ENCODE data around the gene THAP11. TPM values are rescaled to one million over a fixed set of nuclear protein-coding genes. Genes with fewer than 3 reads are reported as not detected.

Gene THAP11
- total and polyA plus RNA-seq, 12 donors: 6.0 to 41.3 (median 25.5) TPM

DNA sequence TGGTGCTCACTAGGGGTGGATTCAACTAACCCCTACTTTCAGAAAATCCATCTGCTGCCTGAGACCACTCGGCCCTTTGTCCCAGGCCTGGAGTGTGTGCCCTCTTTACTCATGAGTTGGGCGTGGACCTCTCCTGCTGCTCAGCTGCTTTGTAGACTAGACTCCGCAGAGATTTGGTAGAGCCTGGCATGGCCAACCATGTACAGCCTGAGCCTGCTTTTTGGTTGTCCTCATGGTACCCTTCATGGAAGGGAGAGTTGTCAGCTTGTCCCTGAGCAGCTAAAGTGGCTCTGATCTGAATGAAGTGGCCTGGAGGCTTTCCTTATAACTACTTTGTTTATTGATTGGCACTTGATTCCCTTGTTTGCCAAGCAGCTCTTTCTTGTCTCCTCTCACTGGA is 32.3 kb downstream of the THAP11 start:
- H3K27ac ChIP-seq: peak overlapping the region in 1 of 10 donors; percentile 90
- TF ChIP-seq, protein P1, sequence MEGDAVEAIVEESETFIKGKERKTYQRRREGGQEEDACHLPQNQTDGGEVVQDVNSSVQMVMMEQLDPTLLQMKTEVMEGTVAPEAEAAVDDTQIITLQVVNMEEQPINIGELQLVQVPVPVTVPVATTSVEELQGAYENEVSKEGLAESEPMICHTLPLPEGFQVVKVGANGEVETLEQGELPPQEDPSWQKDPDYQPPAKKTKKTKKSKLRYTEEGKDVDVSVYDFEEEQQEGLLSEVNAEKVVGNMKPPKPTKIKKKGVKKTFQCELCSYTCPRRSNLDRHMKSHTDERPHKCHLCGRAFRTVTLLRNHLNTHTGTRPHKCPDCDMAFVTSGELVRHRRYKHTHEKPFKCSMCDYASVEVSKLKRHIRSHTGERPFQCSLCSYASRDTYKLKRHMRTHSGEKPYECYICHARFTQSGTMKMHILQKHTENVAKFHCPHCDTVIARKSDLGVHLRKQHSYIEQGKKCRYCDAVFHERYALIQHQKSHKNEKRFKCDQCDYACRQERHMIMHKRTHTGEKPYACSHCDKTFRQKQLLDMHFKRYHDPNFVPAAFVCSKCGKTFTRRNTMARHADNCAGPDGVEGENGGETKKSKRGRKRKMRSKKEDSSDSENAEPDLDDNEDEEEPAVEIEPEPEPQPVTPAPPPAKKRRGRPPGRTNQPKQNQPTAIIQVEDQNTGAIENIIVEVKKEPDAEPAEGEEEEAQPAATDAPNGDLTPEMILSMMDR (IDR thresholded peaks at IDR 0.05): no peak
- H3K9me3 ChIP-seq: no peaks in the 10 kb centered on the region
- H3K36me3 ChIP-seq: peaks cover 6 to 68% (median 50%) of the 10 kb centered on the region in 9 donors
- H3K4me3 ChIP-seq: peak overlapping the region in 7 of 10 donors; percentile 89 to 98 (median 97)
- WGBS, 2 donors: 67 to 82% methylated on average over 3 of the region's 3 CpGs
- DNase-seq: no peak
- no peaks in the 10 kb centered on the region for H3K27me3 ChIP-seq
- peaks cover 17 to 41% (median 31%) of the 10 kb centered on the region in 9 donors for H3K4me1 ChIP-seq
- no peak for ATAC-seq
- intact Hi-C loops (cut with DNase I): no loop called here

DNA sequence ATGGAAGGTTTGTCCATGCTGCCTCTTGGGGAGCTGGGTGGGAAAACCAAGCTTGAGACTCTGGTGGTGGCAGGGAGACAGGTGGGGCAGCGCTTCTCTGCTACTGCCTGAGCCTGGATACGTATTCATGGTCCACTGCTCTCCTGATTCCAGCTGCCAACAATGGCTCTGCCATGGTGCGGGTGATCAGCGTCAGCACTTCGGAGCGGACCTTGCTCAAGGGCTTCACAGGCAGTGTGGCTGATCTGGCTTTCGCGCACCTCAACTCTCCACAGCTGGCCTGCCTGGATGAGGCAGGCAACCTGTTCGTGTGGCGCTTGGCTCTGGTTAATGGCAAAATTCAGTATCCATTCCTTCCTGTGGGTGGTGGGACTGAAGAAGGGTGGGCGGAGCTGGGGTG is 34.9 kb downstream of the THAP11 start:
- DNase-seq (no peak), ATAC-seq (no peak)
- TF ChIP-seq, protein P1 (IDR thresholded peaks at IDR 0.05): no peak
- no peaks in the 10 kb centered on the region for H3K9me3 ChIP-seq
- H3K4me1 ChIP-seq: peaks cover 24 to 61% (median 34%) of the 10 kb centered on the region in 9 donors
- no peak overlapping the region for H3K4me3 ChIP-seq
- no peaks in the 10 kb centered on the region for H3K27me3 ChIP-seq
- WGBS, 2 donors: 93 to 96% methylated on average over 11 of the region's 11 CpGs
- no peak overlapping the region for H3K27ac ChIP-seq
- H3K36me3 ChIP-seq: peaks cover 6 to 69% (median 56%) of the 10 kb centered on the region in 9 donors
- intact Hi-C loops (cut with DNase I): loop anchor here in 1 of 10 donors (5.0 kb wide), 1 partner anchor 35 kb away; the partner anchor contains the start of gene THAP11

DNA sequence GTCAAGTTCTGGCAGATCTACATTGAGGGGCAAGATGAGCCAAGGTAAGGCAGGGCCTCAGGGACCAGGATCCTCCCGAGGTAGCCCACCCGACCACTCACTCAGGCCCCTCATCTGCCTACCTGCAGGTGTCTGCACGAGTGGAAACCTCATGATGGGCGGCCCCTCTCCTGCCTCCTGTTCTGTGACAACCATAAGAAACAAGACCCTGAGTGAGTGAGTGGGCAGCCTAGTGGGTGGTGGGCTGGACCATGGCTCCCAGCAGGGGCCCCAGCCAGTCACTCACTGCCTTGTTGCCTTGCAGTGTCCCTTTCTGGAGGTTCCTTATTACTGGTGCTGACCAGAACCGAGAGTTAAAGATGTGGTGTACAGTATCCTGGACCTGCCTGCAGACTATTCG is 36.1 kb downstream of the THAP11 start:
- Histone ChIP-seq H3K27me3 (no peaks in the 10 kb centered on the region), H3K4me1 (peaks cover 29 to 67% (median 38%) of the 10 kb centered on the region in 9 donors), H3K36me3 (peaks cover 6 to 80% (median 67%) of the 10 kb centered on the region in 9 donors), H3K9me3 (no peaks in the 10 kb centered on the region), H3K4me3 (no peak overlapping the region), H3K27ac (no peak overlapping the region)
- DNase-seq: no peak
- TF ChIP-seq, protein P1 (IDR thresholded peaks at IDR 0.05): no peak
- ATAC-seq: no peak
- intact Hi-C loops (cut with DNase I): loop anchor here in 1 of 10 donors (5.0 kb wide), 1 partner anchor 36 kb away; the partner anchor contains the start of gene THAP11
- WGBS, 2 donors: 90 to 91% methylated on average over 6 of the region's 6 CpGs

DNA sequence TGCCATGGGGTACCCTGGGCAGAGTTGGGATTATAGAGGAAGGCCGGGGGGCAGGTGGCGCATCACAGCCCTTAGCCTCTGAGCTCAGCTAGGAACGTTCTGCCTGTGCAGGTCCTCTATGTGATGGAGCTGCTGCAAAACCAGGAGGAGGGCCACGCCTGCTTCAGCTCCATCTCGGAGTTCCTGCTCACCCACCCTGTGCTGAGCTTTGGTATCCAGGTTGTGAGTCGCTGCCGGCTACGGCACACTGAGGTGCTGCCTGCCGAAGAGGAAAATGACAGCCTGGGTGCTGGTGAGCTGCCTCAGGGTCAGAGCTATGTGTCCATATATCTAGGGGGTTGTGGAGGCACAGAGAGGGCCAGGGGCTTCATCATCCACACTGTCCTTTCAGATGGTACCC is 36.7 kb downstream of the THAP11 start:
- WGBS, 2 donors: 95 to 99% methylated on average over 9 of the region's 9 CpGs
- no peak for ATAC-seq

More for the DNA sequence above, 36.7 kb downstream of the THAP11 start:
- Histone ChIP-seq H3K27me3 (no peaks in the 10 kb centered on the region), H3K36me3 (peaks cover 6 to 86% (median 73%) of the 10 kb centered on the region in 9 donors), H3K27ac (no peak overlapping the region), H3K4me3 (no peak overlapping the region), H3K9me3 (no peaks in the 10 kb centered on the region), H3K4me1 (peaks cover 28 to 67% (median 40%) of the 10 kb centered on the region in 9 donors)
- intact Hi-C loops (cut with DNase I): loop anchor here in 1 of 10 donors (5.0 kb wide), 1 partner anchor 37 kb away; the partner anchor contains the start of gene THAP11
- no peak for DNase-seq
- TF ChIP-seq, protein P1 (IDR thresholded peaks at IDR 0.05): no peak

All from heart right ventricle (tissue), 16 donors.